Osteoblast (primary cell): ENCODE data around the gene SOCS2. TPM values are rescaled to one million over a fixed set of nuclear protein-coding genes. Genes with fewer than 3 reads are reported as not detected.

Experiments
- DNase-seq: peaks from one replicate; pipeline ENCODE4 v3.0.0; 2011; ENCODE audit warnings: low spot score, mixed read lengths; ENCODE audit not compliant: insufficient read length; ENCODE audit errors: missing footprints
- H2AFZ ChIP-seq: 2 replicates; pipeline ENCODE4 v1.6.0; 2011; ENCODE audit warnings: mild to moderate bottlenecking, low read length
- H3K27ac ChIP-seq: 2 replicates; pipeline ENCODE4 v1.5.1; 2011; ENCODE audit warnings: mild to moderate bottlenecking, low read depth, low read length, moderate library complexity
- H3K27me3 ChIP-seq: 2 replicates; pipeline ENCODE4 v1.6.0; 2012; ENCODE audit warnings: mild to moderate bottlenecking, control low read depth, inconsistent platforms, low read length, moderate library complexity; ENCODE audit not compliant: insufficient read depth
- H3K36me3 ChIP-seq: 2 replicates; pipeline ENCODE4 v1.5.1; 2011; ENCODE audit warnings: mild to moderate bottlenecking, low read length, control low read depth, moderate library complexity; ENCODE audit not compliant: insufficient read depth
- H3K4me1 ChIP-seq: 2 replicates; pipeline ENCODE4 v1.5.1; 2011; ENCODE audit warnings: mild to moderate bottlenecking, low read length, control low read depth, moderate library complexity; ENCODE audit not compliant: insufficient read depth
- H3K4me2 ChIP-seq: 2 replicates; pipeline ENCODE4 v1.6.0; 2011; ENCODE audit warnings: mild to moderate bottlenecking, low read length; ENCODE audit not compliant: insufficient read depth
- H3K4me3 ChIP-seq: fragments of 200-600 bp; sonication (generic); 3 replicates; pipeline ENCODE4 v1.5.1; 2012; ENCODE audit warnings: mild to moderate bottlenecking, low read length, inconsistent platforms; ENCODE audit not compliant: insufficient read depth
- H3K79me2 ChIP-seq: 2 replicates; pipeline ENCODE4 v1.6.0; 2012; ENCODE audit warnings: mild to moderate bottlenecking, low read length, control low read depth, inconsistent platforms; ENCODE audit not compliant: insufficient read depth
- H3K9me3 ChIP-seq: 2 replicates; pipeline ENCODE4 v1.5.1; 2011; ENCODE audit warnings: low read depth, low read length, control low read depth
- H4K20me1 ChIP-seq: 2 replicates; pipeline ENCODE4 v1.6.0; 2012; ENCODE audit warnings: mild to moderate bottlenecking, low read length, control low read depth; ENCODE audit not compliant: insufficient read depth
- CTCF ChIP-seq: IDR thresholded peaks from 2 replicates; pipeline ENCODE4 v1.5.1; 2011; ENCODE audit warnings: mild to moderate bottlenecking, low read depth, low read length, moderate library complexity; ENCODE audit errors: extremely low read depth
- total RNA-seq: library from RNA; depleted of rRNA; stranded (reverse); fragments of >200 nt; gene quantifications from 2 replicates; pipeline ENCODE4 v1.2.3, GENCODE V29; 2012

Gene SOCS2
- total RNA-seq, 1 donor = 32.6 TPM

GRCh38 chr12:93530358-93530757 lies 42.1 kb upstream of the SOCS2 start:
- Histone ChIP-seq H3K36me3 (no peaks in the 10 kb centered on the region), H3K4me3 (no peak overlapping the region), H3K27ac (no peak overlapping the region), H4K20me1 (no peaks in the 10 kb centered on the region), H3K9me3 (no peaks in the 10 kb centered on the region), H3K27me3 (no peaks in the 10 kb centered on the region), H2AFZ (no peak overlapping the region), H3K4me1 (peaks cover 10% of the 10 kb centered on the region), H3K79me2 (no peaks in the 10 kb centered on the region), H3K4me2 (no peak overlapping the region)
- DNase-seq = no peak
- TF ChIP-seq CTCF = no peak

GRCh38 chr12:93533310-93533709 lies 39.2 kb upstream of the SOCS2 start:
- Histone ChIP-seq H3K36me3 (no peaks in the 10 kb centered on the region), H3K27me3 (no peaks in the 10 kb centered on the region), H3K4me1 (no peaks in the 10 kb centered on the region), H3K27ac (no peak overlapping the region), H3K4me3 (no peak overlapping the region), H4K20me1 (no peaks in the 10 kb centered on the region), H3K4me2 (no peak overlapping the region), H3K9me3 (no peaks in the 10 kb centered on the region), H2AFZ (no peak overlapping the region), H3K79me2 (no peaks in the 10 kb centered on the region)
- DNase-seq = no peak
- TF ChIP-seq CTCF = no peak

- H3K79me2 ChIP-seq = no peaks in the 10 kb centered on the region
- H3K4me3 ChIP-seq = no peak overlapping the region
- DNase-seq = no peak
- no peaks in the 10 kb centered on the region for H3K4me1 ChIP-seq
- no peak overlapping the region for H3K4me2 ChIP-seq
- H3K9me3 ChIP-seq = no peaks in the 10 kb centered on the region
- no peak for TF ChIP-seq CTCF
- H2AFZ ChIP-seq = no peak overlapping the region
- H3K36me3 ChIP-seq = no peaks in the 10 kb centered on the region
- no peaks in the 10 kb centered on the region for H4K20me1 ChIP-seq
- H3K27ac ChIP-seq = no peak overlapping the region
- no peaks in the 10 kb centered on the region for H3K27me3 ChIP-seq
Measured at GRCh38 chr12:93536111-93536765, 36.2 kb upstream of the SOCS2 start.

- Histone ChIP-seq H3K36me3 (no peaks in the 10 kb centered on the region), H4K20me1 (no peaks in the 10 kb centered on the region), H3K4me3 (no peak overlapping the region), H3K4me2 (no peak overlapping the region), H3K9me3 (no peaks in the 10 kb centered on the region), H2AFZ (no peak overlapping the region), H3K27ac (no peak overlapping the region), H3K27me3 (no peaks in the 10 kb centered on the region), H3K4me1 (no peaks in the 10 kb centered on the region), H3K79me2 (no peaks in the 10 kb centered on the region)
- TF ChIP-seq CTCF = no peak
- no peak for DNase-seq
Measured at GRCh38 chr12:93536766-93537488, 35.5 kb upstream of the SOCS2 start.
